ENCODE measurements around the gene C4orf50.

DNA sequence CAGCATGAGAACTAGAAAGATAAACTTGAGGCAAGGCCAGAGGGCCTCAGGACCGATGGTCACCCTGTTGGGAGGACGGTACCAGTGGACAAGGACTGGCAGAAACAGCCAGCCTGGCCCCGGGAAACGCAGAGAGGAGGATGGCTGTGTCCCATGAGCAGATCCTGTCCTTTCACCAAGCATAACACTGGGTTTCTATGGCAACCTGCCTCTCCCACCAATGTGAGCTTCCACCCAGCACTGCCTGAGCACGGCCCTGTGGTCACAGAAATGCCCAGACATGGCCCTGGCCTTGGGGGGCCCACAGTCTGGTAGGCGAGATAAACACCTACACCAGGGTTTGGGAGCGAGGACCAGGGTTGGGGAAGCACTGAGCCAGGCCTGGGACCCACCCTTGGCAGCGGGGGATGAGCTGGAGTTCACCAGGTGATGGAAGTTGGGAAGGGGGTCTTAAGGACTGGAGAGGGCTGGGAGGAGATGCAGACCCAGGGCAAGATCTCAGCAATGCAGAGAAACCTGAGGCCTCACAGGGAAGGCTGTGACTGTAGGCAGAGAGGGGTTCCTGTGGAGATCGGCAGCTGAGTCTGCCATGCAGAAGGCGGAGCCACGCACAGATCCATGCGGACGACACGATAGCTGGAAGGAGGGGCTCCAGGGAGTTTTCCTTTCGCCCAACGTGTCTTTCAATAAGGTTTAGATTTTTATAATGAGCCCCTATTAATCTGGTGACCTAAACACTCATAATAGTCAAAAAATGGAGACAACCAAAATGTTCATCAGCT lies 92.6 kb downstream of the C4orf50 start:
- TF ChIP-seq HDAC6 (IDR thresholded peaks at IDR 0.05; ENCODE audit: low read depth, low read length) (no peak), JUN (IDR thresholded peaks at IDR 0.05; ENCODE audit: low read depth, low read length) (no peak), RXRA (IDR thresholded peaks at IDR 0.05; ENCODE audit: insufficient read depth, low read depth, low read length) (no peak), CTCF (IDR thresholded peaks at IDR 0.05; ENCODE audit: control extremely low read depth in 1 of 3, insufficient read depth in 1 of 3, low read depth in 1 of 3, low read length in 3 of 3) (no peak), POLR2A (IDR thresholded peaks at IDR 0.05; ENCODE audit: control extremely low read depth in 1 of 2, low read depth in 2 of 2, low read length in 2 of 2) (no peak)

All from H1 (cell line).